Measurements from ENCODE around the gene FGG. TPM values are rescaled to one million over a fixed set of nuclear protein-coding genes. Genes with fewer than 3 reads are reported as not detected.

Gene FGG
- total and polyA plus RNA-seq, 2 donors (not counting 3 experiments of a cell fraction or from before 2014, with no cell fraction given) = not detected

- dilution Hi-C loops (cut with MboI; ENCODE audit: extremely low pct_ligation_motif_present, low sequenced_read_pairs) = no loop called here
- DNase-seq (ENCODE audit: low read depth, low spot score) = peak; percentile 53
These were observed 52.7 kb downstream of the FGG start for GRCh38 chr4:154559494-154560418.

More at GRCh38 chr4:154559494-154560418, 52.7 kb downstream of the FGG start:
- Histone ChIP-seq H4K20me1 (replicated peaks; ENCODE audit: control insufficient read depth, extremely low read depth, insufficient read depth, low read length) (no peaks in the 10 kb centered on the region), H3K79me2 (ENCODE audit: control insufficient read depth, insufficient read depth, low read length) (no peaks in the 10 kb centered on the region), H3K36me3 (ENCODE audit: control insufficient read depth in 2 of 2, extremely low read depth in 1 of 2, insufficient read depth in 2 of 2, low read length in 2 of 2) (no peaks in the 10 kb centered on the region), H3K4me2 (ENCODE audit: insufficient read depth, low read length) (no peak overlapping the region), H3K27ac (ENCODE audit: insufficient read depth, low read depth, low read length) (no peak overlapping the region), H3K4me1 (ENCODE audit: control insufficient read depth, extremely low read depth, insufficient read depth, low read length) (no peaks in the 10 kb centered on the region), H3K9me3 (replicated peaks; ENCODE audit: control insufficient read depth, insufficient read depth, low read length) (no peaks in the 10 kb centered on the region), H3K9ac (replicated peaks; ENCODE audit: extremely low read depth, insufficient read depth, low read length) (no peak overlapping the region), H2AFZ (ENCODE audit: low read depth, low read length) (no peak overlapping the region), H3K9me1 (replicated peaks; ENCODE audit: control insufficient read depth, extremely low read depth, insufficient read depth, low read length) (no peaks in the 10 kb centered on the region), H3K4me3 (replicated peaks in 1 of 3; ENCODE audit: insufficient read depth in 1 of 3, low read depth in 1 of 3, low read length in 3 of 3) (no peak overlapping the region), H3K27me3 (ENCODE audit: control insufficient read depth in 2 of 2, insufficient read depth in 2 of 2, low read length in 2 of 2) (peaks cover 0 to 12% of the 10 kb centered on the region in 2 experiments)
- FAIRE-seq = peak; percentile 64
- ChIA-PET CTCF (interaction anchor here (0.6 to 6.0 kb wide), 31 partner anchors 8 to 793 kb away, joined by 3 to 112 read pairs (median 5); partner anchors contain the start of genes FGG, PLRG1 and RBM46), POLR2A (interaction anchor here (0.6 kb wide), 1 partner anchor 10 kb away, joined by 3 read pairs; the partner anchor contains the start of gene PLRG1)
- BruUV-seq (replicated peaks) = no TSS peak
- no peak for TF ChIP-seq JUN (IDR thresholded peaks at IDR 0.05; ENCODE audit: borderline replicate concordance, insufficient read depth, insufficient read length, low read depth)
- no peak for TF ChIP-seq POLR2AphosphoS5 (IDR thresholded peaks at IDR 0.05; ENCODE audit: insufficient read depth, low read depth, low read length)
- no peak for TF ChIP-seq EZH2 (IDR thresholded peaks at IDR 0.05; ENCODE audit: borderline replicate concordance, low read depth, low read length, severe bottlenecking)
- peak; percentile 40 to 49 for TF ChIP-seq CTCF (IDR thresholded peaks at IDR 0.05; ENCODE audit: extremely low read depth in 1 of 2, insufficient read depth in 1 of 2, low read depth in 1 of 2, low read length in 2 of 2)
- TF ChIP-seq MAX (IDR thresholded peaks at IDR 0.05; ENCODE audit: insufficient read depth, insufficient read length) = no peak
- TF ChIP-seq POLR2A (IDR thresholded peaks at IDR 0.05; ENCODE audit: low read depth, low read length) = no peak
- no peak for TF ChIP-seq MYC (IDR thresholded peaks at IDR 0.05; ENCODE audit: low read depth, low read length)
- intact Hi-C loops (cut with micrococcal nuclease) = no loop called here
